Measurements from ENCODE around the gene AHCYL2.

- TF ChIP-seq CTCF (IDR thresholded peaks at IDR 0.05), result no peak
- TF ChIP-seq POLR2AphosphoS5 (IDR thresholded peaks at IDR 0.05), result no peak
- TF ChIP-seq POLR2A (IDR thresholded peaks at IDR 0.05), result no peak
These were observed 150.5 kb downstream of the AHCYL2 start for GRCh38 chr7:129375141-129375938.

All from gastroesophageal sphincter (tissue), 3 donors.